Measurements from ENCODE around the gene ENHO. TPM values are rescaled to one million over a fixed set of nuclear protein-coding genes. Genes with fewer than 3 reads are reported as not detected.

The ENHO gene
- total and polyA plus RNA-seq, 10 of the 15 experiments (the other 5 are each of a cell fraction or from before 2014, with no cell fraction given) = not detected

DNA sequence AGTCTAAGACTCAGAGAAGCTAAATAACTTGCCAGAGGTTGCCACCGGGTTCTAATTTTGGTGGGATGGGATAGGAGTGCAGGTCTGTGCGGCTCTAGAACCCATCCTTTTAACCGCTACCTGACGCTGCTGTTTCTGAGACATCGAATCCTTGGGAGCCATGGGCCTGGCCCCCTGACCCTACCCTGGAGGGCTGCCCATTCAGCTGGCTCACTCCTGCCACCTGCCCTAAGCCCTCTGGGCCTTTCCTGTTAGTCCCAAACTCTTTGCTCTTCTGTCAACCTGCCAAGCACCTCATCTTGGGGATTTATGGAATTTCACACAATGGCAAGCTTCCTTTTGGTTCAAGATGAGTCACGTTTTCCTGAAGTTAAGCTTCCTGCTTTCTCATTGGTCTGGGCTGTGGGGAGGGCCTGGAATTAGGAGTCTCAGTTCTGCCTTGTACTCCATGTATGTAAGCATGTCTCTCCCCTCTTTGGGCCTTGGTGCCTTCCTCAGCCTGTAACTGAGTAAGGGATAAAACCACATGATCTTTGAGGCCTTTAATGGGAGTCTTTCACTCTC lies 26.6 kb downstream of the ENHO start:
- H3K9me3 ChIP-seq (replicated peaks; ENCODE audit: control insufficient read depth, insufficient read depth, low read length) = no peaks in the 10 kb centered on the region
- intact Hi-C loops (cut with micrococcal nuclease; ENCODE audit: unreplicated experiment) (no loop called here), in situ Hi-C loops (cut with MboI) (no loop called here)
- H3K36me3 ChIP-seq (ENCODE audit: control insufficient read depth in 2 of 2, insufficient read depth in 2 of 2, low read length in 1 of 2) = no peaks in the 10 kb centered on the region
- no peak overlapping the region for H3K4me2 ChIP-seq (ENCODE audit: control insufficient read depth, insufficient read depth)
- SMC1A ChIA-PET (ENCODE audit: uncharacterized antibody, unreplicated experiment) = interaction anchor here (0.5 to 0.7 kb wide), 2 partner anchors 111 to 163 kb away, joined by 3 read pairs; no protein-coding TSS in a partner anchor
- no peak for TF ChIP-seq CREB1 (IDR thresholded peaks at IDR 0.05; ENCODE audit: low read depth)
- TF ChIP-seq RB1 (IDR thresholded peaks at IDR 0.05; ENCODE audit: borderline replicate concordance) = no peak
- no peak for TF ChIP-seq RFX5 (IDR thresholded peaks at IDR 0.05; ENCODE audit: low read depth, low read length)
- no peak for DNase-seq (ENCODE audit: low read depth, low spot score)
- no peaks in the 10 kb centered on the region for H3K4me1 ChIP-seq (ENCODE audit: control insufficient read depth, insufficient read depth, low read length)
- H3K27ac ChIP-seq (ENCODE audit: control insufficient read depth, insufficient read depth) = no peak overlapping the region
- H3K9ac ChIP-seq (ENCODE audit: control insufficient read depth, insufficient read depth, low read length) = no peak overlapping the region
- CTCF ChIA-PET = interaction anchor here (1.1 to 2.7 kb wide), 6 partner anchors 8 to 138 kb away, joined by 3 to 10 read pairs (median 4); no protein-coding TSS in a partner anchor
- H3K27me3 ChIP-seq (replicated peaks in 1 of 2; ENCODE audit: control insufficient read depth in 2 of 2, insufficient read depth in 2 of 2, low read length in 1 of 2) = peaks cover 0 to 26% of the 10 kb centered on the region in 2 experiments; a peak in 3 of 4 replicates
- RAD21 ChIA-PET (ENCODE audit: unreplicated experiment) = no interaction called here
- no peaks in the 10 kb centered on the region for H3K79me2 ChIP-seq (ENCODE audit: control insufficient read depth, insufficient read depth, low read length)
- H4K20me1 ChIP-seq (ENCODE audit: control insufficient read depth, insufficient read depth) = peaks cover 9% of the 10 kb centered on the region
- no peak for FAIRE-seq
- no TSS peak for BruUV-seq (replicated peaks)
- H2AFZ ChIP-seq (ENCODE audit: control insufficient read depth, low read depth, low read length) = no peak overlapping the region
- ATAC-seq = no peak
- POLR2A ChIA-PET = no interaction called here
- no peak overlapping the region for H3K4me3 ChIP-seq
- WGBS (ENCODE audit: insufficient coverage, insufficient replicate concordance, low lambda C conversion rate, missing lambda C conversion rate) = 56% methylated on average over 6 of the region's 6 CpGs

DNA sequence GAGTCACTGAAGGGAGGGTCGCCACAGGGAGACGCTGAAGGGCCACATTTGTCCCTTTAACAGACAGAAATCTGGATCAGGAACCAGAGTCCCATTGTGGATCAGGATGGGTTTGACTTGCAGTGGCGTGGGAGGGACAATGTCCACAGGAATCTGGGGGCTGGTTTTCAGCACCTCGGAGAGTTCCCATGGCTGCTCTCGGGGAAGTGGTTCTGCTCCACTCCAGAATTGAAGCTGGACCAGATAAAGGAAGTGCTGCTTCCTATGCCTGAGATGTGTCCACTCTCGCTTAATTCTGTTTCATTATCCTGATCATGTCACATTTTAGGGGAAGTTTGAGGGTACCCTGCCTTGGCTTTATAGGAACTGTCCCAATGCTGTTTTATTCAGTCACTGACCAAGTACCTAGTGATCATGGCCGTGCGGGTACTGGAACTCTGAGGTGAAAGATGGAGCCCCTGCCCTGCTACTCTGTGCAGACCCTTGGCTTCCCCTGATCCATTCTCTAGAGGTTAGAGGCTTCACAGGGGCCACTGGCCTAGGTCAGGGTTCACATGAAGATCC lies 28.7 kb downstream of the ENHO start:
- Histone ChIP-seq H3K36me3 (ENCODE audit: control insufficient read depth in 2 of 2, insufficient read depth in 2 of 2, low read length in 1 of 2) (no peaks in the 10 kb centered on the region), H3K9ac (ENCODE audit: control insufficient read depth, insufficient read depth, low read length) (no peak overlapping the region), H3K79me2 (ENCODE audit: control insufficient read depth, insufficient read depth, low read length) (no peaks in the 10 kb centered on the region), H3K4me2 (ENCODE audit: control insufficient read depth, insufficient read depth) (no peak overlapping the region), H3K4me3 (no peak overlapping the region), H4K20me1 (ENCODE audit: control insufficient read depth, insufficient read depth) (peaks cover 9% of the 10 kb centered on the region), H3K4me1 (ENCODE audit: control insufficient read depth, insufficient read depth, low read length) (no peaks in the 10 kb centered on the region), H3K27me3 (replicated peaks in 1 of 2; ENCODE audit: control insufficient read depth in 2 of 2, insufficient read depth in 2 of 2, low read length in 1 of 2) (peaks cover 2 to 22% of the 10 kb centered on the region in 2 experiments; a peak in 3 of 4 replicates), H3K9me3 (replicated peaks; ENCODE audit: control insufficient read depth, insufficient read depth, low read length) (no peaks in the 10 kb centered on the region), H2AFZ (ENCODE audit: control insufficient read depth, low read depth, low read length) (no peak overlapping the region), H3K27ac (ENCODE audit: control insufficient read depth, insufficient read depth) (no peak overlapping the region)
- ChIA-PET SMC1A (ENCODE audit: uncharacterized antibody, unreplicated experiment) (no interaction called here), POLR2A (no interaction called here), CTCF (no interaction called here), RAD21 (ENCODE audit: unreplicated experiment) (no interaction called here)
- DNase-seq (ENCODE audit: low read depth, low spot score) = no peak
- ATAC-seq = no peak
- FAIRE-seq = no peak
- BruUV-seq (replicated peaks) = no TSS peak
- in situ Hi-C loops (cut with MboI) = no loop called here
- WGBS (ENCODE audit: insufficient coverage, insufficient replicate concordance, low lambda C conversion rate, missing lambda C conversion rate) = 15% methylated on average over 8 of the region's 8 CpGs
- intact Hi-C loops (cut with micrococcal nuclease; ENCODE audit: unreplicated experiment) = no loop called here
- no peak for TF ChIP-seq MTA3 (IDR thresholded peaks at IDR 0.05; ENCODE audit: borderline replicate concordance, low read length)
- TF ChIP-seq EZH2 (IDR thresholded peaks at IDR 0.05; ENCODE audit: borderline replicate concordance, control insufficient read depth, low read depth, low read length) = no peak
- TF ChIP-seq, protein P1, sequence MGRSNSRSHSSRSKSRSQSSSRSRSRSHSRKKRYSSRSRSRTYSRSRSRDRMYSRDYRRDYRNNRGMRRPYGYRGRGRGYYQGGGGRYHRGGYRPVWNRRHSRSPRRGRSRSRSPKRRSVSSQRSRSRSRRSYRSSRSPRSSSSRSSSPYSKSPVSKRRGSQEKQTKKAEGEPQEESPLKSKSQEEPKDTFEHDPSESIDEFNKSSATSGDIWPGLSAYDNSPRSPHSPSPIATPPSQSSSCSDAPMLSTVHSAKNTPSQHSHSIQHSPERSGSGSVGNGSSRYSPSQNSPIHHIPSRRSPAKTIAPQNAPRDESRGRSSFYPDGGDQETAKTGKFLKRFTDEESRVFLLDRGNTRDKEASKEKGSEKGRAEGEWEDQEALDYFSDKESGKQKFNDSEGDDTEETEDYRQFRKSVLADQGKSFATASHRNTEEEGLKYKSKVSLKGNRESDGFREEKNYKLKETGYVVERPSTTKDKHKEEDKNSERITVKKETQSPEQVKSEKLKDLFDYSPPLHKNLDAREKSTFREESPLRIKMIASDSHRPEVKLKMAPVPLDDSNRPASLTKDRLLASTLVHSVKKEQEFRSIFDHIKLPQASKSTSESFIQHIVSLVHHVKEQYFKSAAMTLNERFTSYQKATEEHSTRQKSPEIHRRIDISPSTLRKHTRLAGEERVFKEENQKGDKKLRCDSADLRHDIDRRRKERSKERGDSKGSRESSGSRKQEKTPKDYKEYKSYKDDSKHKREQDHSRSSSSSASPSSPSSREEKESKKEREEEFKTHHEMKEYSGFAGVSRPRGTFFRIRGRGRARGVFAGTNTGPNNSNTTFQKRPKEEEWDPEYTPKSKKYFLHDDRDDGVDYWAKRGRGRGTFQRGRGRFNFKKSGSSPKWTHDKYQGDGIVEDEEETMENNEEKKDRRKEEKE (IDR thresholded peaks at IDR 0.05) = no peak
- TF ChIP-seq PML (IDR thresholded peaks at IDR 0.05; ENCODE audit: low read length) = no peak
- TF ChIP-seq, protein P2, sequence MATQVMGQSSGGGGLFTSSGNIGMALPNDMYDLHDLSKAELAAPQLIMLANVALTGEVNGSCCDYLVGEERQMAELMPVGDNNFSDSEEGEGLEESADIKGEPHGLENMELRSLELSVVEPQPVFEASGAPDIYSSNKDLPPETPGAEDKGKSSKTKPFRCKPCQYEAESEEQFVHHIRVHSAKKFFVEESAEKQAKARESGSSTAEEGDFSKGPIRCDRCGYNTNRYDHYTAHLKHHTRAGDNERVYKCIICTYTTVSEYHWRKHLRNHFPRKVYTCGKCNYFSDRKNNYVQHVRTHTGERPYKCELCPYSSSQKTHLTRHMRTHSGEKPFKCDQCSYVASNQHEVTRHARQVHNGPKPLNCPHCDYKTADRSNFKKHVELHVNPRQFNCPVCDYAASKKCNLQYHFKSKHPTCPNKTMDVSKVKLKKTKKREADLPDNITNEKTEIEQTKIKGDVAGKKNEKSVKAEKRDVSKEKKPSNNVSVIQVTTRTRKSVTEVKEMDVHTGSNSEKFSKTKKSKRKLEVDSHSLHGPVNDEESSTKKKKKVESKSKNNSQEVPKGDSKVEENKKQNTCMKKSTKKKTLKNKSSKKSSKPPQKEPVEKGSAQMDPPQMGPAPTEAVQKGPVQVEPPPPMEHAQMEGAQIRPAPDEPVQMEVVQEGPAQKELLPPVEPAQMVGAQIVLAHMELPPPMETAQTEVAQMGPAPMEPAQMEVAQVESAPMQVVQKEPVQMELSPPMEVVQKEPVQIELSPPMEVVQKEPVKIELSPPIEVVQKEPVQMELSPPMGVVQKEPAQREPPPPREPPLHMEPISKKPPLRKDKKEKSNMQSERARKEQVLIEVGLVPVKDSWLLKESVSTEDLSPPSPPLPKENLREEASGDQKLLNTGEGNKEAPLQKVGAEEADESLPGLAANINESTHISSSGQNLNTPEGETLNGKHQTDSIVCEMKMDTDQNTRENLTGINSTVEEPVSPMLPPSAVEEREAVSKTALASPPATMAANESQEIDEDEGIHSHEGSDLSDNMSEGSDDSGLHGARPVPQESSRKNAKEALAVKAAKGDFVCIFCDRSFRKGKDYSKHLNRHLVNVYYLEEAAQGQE (IDR thresholded peaks at IDR 0.05; ENCODE audit: low read depth, low read length) = peak; percentile 93

Data from GM12878 (cell line).